Fibroblast of villous mesenchyme (primary cell): ENCODE data around the gene SSC5D. TPM values are rescaled to one million over a fixed set of nuclear protein-coding genes. Genes with fewer than 3 reads are reported as not detected.
"Not testable (repeated sequence)": the region's sequence is repeated elsewhere in the genome, so short reads cannot be mapped to it uniquely, and the experiment has no call there.

ENCODE experiments used
- DNase-seq: peaks from one replicate; pipeline ENCODE4 v3.0.0-alpha.2; 2010; ENCODE audit warnings: low read depth
- H3K4me3 ChIP-seq: 2 replicates; pipeline ENCODE4 v1.5.1; 2011; ENCODE audit warnings: low read depth, mild to moderate bottlenecking, low read length
- CTCF ChIP-seq: IDR thresholded peaks from 2 replicates; pipeline ENCODE4 v1.5.1; 2012; ENCODE audit warnings: low read depth, mild to moderate bottlenecking, low read length; ENCODE audit not compliant: insufficient read depth
- total RNA-seq: library from RNA; depleted of rRNA; stranded (reverse); fragments of >200 nt; gene quantifications from 2 replicates; pipeline ENCODE4 v1.2.3, GENCODE V29; 2012

Gene SSC5D
- total RNA-seq, 1 donor: 21.2 TPM

DNA sequence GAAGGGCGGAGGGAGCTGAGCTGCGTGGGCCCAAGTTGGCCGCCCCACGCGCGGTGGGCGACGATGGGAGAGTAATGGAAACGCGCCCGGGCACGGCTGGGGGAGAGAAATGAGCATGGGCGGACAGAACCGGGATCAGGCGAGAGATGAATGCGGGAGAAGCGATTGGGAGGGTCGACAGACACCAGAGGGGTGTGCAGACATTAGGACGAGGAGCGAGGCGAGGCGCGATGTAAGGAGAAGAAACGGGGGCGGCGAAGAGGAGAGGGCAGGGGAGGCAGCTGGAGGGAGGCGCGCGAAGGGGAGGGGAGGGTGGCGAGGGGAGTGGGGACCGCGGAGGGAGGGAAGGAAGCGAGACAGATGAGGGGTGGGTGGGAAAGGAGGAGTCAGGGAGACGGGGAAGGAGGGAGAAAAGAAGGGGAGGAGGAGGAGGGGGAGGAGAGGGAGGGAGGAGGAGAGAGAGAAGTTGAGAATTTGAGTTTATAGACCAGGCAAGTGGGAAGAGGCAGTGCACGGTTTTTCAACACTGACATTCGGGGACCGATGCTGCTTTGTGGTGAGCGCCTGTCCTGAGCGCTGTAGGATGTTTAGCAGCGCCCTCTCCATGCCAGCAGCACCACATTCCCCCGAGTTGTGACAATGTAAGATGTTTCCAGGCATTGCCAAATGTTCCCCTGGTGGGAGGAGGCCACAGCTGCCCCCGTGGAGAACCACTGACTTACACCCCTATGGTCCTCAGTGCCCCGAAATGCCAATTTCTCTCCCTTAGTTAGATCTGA lies 45.0 kb upstream of the SSC5D start, which contains the start of gene SHISA7:
Gene SHISA7 (minus strand): TSS at position 256 of the 779 bp plus-strand sequence. CDS start 437 bp downstream, outside the sequence.
- DNase-seq: no peak
- TF ChIP-seq CTCF: no peak
- no peak within 1 kb of the TSS for H3K4me3 ChIP-seq

DNA sequence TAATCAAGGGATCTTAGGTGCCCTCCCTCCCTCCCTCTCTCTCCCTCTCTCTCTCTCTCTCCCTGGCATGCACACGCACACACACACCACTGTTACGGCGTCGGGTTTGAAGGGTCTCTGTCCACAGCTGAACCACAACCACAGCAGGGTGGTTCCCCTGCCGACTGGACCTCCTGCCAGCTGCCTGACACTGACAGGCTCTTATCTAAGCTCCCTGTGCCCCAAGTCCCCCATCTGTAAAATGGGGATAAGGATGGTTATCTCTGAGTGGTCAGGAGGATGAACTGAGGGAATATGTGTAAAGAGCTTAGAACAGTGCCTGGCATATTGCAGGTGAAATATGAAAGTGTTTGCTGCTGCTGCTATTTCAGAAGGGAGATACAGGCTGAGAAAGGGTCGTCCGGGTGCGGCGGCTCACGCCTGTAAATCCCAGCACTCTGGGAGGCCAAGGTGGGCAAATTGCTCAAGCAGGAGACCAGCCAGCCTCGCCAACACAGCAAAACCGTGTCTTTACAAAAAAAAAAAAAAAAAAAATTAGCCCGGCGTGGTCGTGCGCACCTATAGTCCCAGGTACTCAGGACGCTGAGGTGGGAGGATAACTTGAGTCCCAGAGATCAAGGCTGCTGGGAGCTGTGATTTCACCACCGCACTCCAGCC lies 44.3 kb upstream of the SSC5D start:
- H3K4me3 ChIP-seq: no peak overlapping the region
- no peak for DNase-seq
- TF ChIP-seq CTCF: no peak

GRCh38 chr19:55444646-55445045 lies 43.6 kb upstream of the SSC5D start:
- TF ChIP-seq CTCF: no peak
- H3K4me3 ChIP-seq: no peak overlapping the region
- DNase-seq: no peak

- H3K4me3 ChIP-seq: no peak overlapping the region
- TF ChIP-seq CTCF: no peak
- no peak for DNase-seq
These were observed 42.2 kb upstream of the SSC5D start for GRCh38 chr19:55446060-55446459.

- TF ChIP-seq CTCF: no peak
- H3K4me3 ChIP-seq: no peak overlapping the region
- DNase-seq: no peak
These were observed 40.6 kb upstream of the SSC5D start for GRCh38 chr19:55447421-55448174.

DNA sequence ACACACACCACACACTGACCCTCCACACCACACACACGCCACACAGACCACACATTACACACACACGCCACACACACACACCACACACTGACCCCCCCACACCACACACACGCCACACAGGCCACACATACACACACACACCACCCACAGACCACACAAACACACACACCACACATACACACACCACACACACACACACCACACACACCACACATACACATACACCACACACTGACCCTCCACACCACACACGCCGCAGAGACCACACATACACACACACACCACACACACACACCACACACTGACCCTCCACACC lies 40.1 kb upstream of the SSC5D start:
- H3K4me3 ChIP-seq, DNase-seq: not testable (repeated sequence)

GRCh38 chr19:55449469-55449868 lies 38.8 kb upstream of the SSC5D start:
- H3K4me3 ChIP-seq: no peak overlapping the region
- DNase-seq: no peak
- TF ChIP-seq CTCF: no peak
